ENCODE results near the gene ZNF488.

ZNF488 gene

GRCh38 chr10:47374611-47375536, 9.2 kb downstream of the ZNF488 start:
- Histone ChIP-seq H3K36me3 (ENCODE audit: control insufficient read depth, low read length) (no peaks in the 10 kb centered on the region), H3K9me2 (replicated peaks; ENCODE audit: control insufficient read depth, low read length) (no peaks in the 10 kb centered on the region), H3K79me2 (ENCODE audit: control insufficient read depth, low read length) (no peaks in the 10 kb centered on the region), H4K20me1 (ENCODE audit: control insufficient read depth, insufficient read depth, low read depth, low read length) (no peaks in the 10 kb centered on the region), H3F3A (ENCODE audit: control insufficient read depth, insufficient read depth) (no peaks in the 10 kb centered on the region), H3K9me3 (ENCODE audit: control insufficient read depth, insufficient read depth, low read length) (no peaks in the 10 kb centered on the region), H3K4me2 (ENCODE audit: low read length) (no peak overlapping the region), H3K27ac (ENCODE audit: low read depth, low read length) (no peak overlapping the region), H3K4me3 (ENCODE audit: low read length) (no peak overlapping the region), H3K4me1 (ENCODE audit: control insufficient read depth, low read length) (no peaks in the 10 kb centered on the region), H3K27me3 (ENCODE audit: control insufficient read depth, low read length) (peaks cover 9% of the 10 kb centered on the region)
- no peak for TF ChIP-seq EZH2phosphoT487 (IDR thresholded peaks at IDR 0.05; ENCODE audit: borderline replicate concordance, low read length)
- TF ChIP-seq, protein P1, sequence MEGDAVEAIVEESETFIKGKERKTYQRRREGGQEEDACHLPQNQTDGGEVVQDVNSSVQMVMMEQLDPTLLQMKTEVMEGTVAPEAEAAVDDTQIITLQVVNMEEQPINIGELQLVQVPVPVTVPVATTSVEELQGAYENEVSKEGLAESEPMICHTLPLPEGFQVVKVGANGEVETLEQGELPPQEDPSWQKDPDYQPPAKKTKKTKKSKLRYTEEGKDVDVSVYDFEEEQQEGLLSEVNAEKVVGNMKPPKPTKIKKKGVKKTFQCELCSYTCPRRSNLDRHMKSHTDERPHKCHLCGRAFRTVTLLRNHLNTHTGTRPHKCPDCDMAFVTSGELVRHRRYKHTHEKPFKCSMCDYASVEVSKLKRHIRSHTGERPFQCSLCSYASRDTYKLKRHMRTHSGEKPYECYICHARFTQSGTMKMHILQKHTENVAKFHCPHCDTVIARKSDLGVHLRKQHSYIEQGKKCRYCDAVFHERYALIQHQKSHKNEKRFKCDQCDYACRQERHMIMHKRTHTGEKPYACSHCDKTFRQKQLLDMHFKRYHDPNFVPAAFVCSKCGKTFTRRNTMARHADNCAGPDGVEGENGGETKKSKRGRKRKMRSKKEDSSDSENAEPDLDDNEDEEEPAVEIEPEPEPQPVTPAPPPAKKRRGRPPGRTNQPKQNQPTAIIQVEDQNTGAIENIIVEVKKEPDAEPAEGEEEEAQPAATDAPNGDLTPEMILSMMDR (IDR thresholded peaks at IDR 0.05; ENCODE audit: low read depth, low read length, poor library complexity, severe bottlenecking): no peak

DNA sequence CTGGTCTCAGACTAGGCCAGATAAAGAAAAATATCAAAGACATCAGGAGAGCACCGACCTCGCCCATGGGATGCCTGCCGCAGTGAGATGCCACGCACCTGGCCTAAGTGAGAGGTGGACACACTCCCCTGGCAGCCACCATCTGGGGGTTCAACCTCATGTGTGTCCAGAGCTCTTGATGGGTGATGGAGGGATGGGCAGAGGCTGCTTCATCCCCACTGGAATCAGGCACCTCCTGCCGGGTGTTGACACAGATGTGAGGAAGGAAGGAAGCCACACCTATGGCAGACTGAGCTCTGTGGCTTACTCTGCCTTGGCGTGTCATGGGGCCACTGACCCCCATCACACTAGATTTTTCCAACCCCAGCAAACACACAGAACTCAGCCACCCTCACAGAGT, 11.4 kb downstream of the ZNF488 start:
- no peaks in the 10 kb centered on the region for H4K20me1 ChIP-seq (ENCODE audit: control insufficient read depth, insufficient read depth, low read depth, low read length)
- H3K9me3 ChIP-seq (ENCODE audit: control insufficient read depth, insufficient read depth, low read length): no peaks in the 10 kb centered on the region
- H3K36me3 ChIP-seq (ENCODE audit: control insufficient read depth, low read length): no peaks in the 10 kb centered on the region
- H3K4me2 ChIP-seq (ENCODE audit: low read length): no peak overlapping the region
- no peaks in the 10 kb centered on the region for H3K79me2 ChIP-seq (ENCODE audit: control insufficient read depth, low read length)
- no peak overlapping the region for H3K27ac ChIP-seq (ENCODE audit: low read depth, low read length)
- H3K4me1 ChIP-seq (ENCODE audit: control insufficient read depth, low read length): no peaks in the 10 kb centered on the region
- H3K27me3 ChIP-seq (ENCODE audit: control insufficient read depth, low read length): peaks cover 9% of the 10 kb centered on the region
- TF ChIP-seq, protein P1 (IDR thresholded peaks at IDR 0.05; ENCODE audit: low read depth, low read length, poor library complexity, severe bottlenecking): no peak
- TF ChIP-seq EZH2phosphoT487 (IDR thresholded peaks at IDR 0.05; ENCODE audit: borderline replicate concordance, low read length): no peak
- H3K9me2 ChIP-seq (replicated peaks; ENCODE audit: control insufficient read depth, low read length): no peaks in the 10 kb centered on the region
- no peak overlapping the region for H3K4me3 ChIP-seq (ENCODE audit: low read length)
- no peaks in the 10 kb centered on the region for H3F3A ChIP-seq (ENCODE audit: control insufficient read depth, insufficient read depth)

- Histone ChIP-seq H3K9me2 (replicated peaks; ENCODE audit: control insufficient read depth, low read length) (no peaks in the 10 kb centered on the region), H3K27me3 (ENCODE audit: control insufficient read depth, low read length) (peaks cover 1% of the 10 kb centered on the region; the same call in 1 of the 2 replicates), H3K79me2 (ENCODE audit: control insufficient read depth, low read length) (no peaks in the 10 kb centered on the region), H3K9me3 (ENCODE audit: control insufficient read depth, insufficient read depth, low read length) (no peaks in the 10 kb centered on the region), H3K27ac (ENCODE audit: low read depth, low read length) (no peak overlapping the region), H3K4me2 (ENCODE audit: low read length) (no peak overlapping the region), H3K4me3 (ENCODE audit: low read length) (no peak overlapping the region), H3K36me3 (ENCODE audit: control insufficient read depth, low read length) (no peaks in the 10 kb centered on the region), H4K20me1 (ENCODE audit: control insufficient read depth, insufficient read depth, low read depth, low read length) (no peaks in the 10 kb centered on the region), H3K4me1 (ENCODE audit: control insufficient read depth, low read length) (no peaks in the 10 kb centered on the region), H3F3A (ENCODE audit: control insufficient read depth, insufficient read depth) (no peaks in the 10 kb centered on the region)
- no peak for TF ChIP-seq EZH2phosphoT487 (IDR thresholded peaks at IDR 0.05; ENCODE audit: borderline replicate concordance, low read length)
- TF ChIP-seq, protein P1 (IDR thresholded peaks at IDR 0.05; ENCODE audit: low read depth, low read length, poor library complexity, severe bottlenecking): no peak
Observed at GRCh38 chr10:47371629-47372485, 12.2 kb downstream of the ZNF488 start.
